Activated CD8-positive, alpha-beta memory T cell treated with anti-CD3 and anti-CD28 coated beads for 1 hour (primary cell): Measurements from ENCODE around the gene PDZD2.
"Not testable (repeated sequence)": the region's sequence is repeated elsewhere in the genome, so short reads cannot be mapped to it uniquely, and the experiment has no call there.

Source experiments
- DNase-seq, 2 donors: peaks; one replicate each; pipeline ENCODE4 v3.0.0-alpha.2; 2020; ENCODE audit warnings: low read depth in 1 of 2; ENCODE audit errors: extremely low read depth in 1 of 2

The PDZD2 gene

GRCh38 chr5:31731016-31731415 lies 92.1 kb downstream of the PDZD2 start:
- no peak for DNase-seq

- no peak for DNase-seq
These were observed 92.9 kb downstream of the PDZD2 start for GRCh38 chr5:31731710-31732301.

- not testable (repeated sequence) for DNase-seq
These were observed 93.9 kb downstream of the PDZD2 start for GRCh38 chr5:31732821-31733220.

- DNase-seq: no peak
These were observed 94.4 kb downstream of the PDZD2 start for GRCh38 chr5:31733371-31733770.

- DNase-seq: no peak
These were observed 97.2 kb downstream of the PDZD2 start for GRCh38 chr5:31736127-31736526.

GRCh38 chr5:31738199-31738598 lies 99.3 kb downstream of the PDZD2 start:
- DNase-seq: no peak

- DNase-seq: no peak
These were observed 102.6 kb downstream of the PDZD2 start for GRCh38 chr5:31741496-31741895.

GRCh38 chr5:31743678-31744077 lies 104.7 kb downstream of the PDZD2 start:
- no peak for DNase-seq

- DNase-seq: no peak
These were observed 109.7 kb downstream of the PDZD2 start for GRCh38 chr5:31748458-31749172.

- no peak for DNase-seq
These were observed 111.3 kb downstream of the PDZD2 start for GRCh38 chr5:31750215-31750614.

GRCh38 chr5:31751610-31752009 lies 112.7 kb downstream of the PDZD2 start:
- no peak for DNase-seq

- DNase-seq: no peak
These were observed 114.9 kb downstream of the PDZD2 start for GRCh38 chr5:31753700-31754357.

GRCh38 chr5:31754358-31754704 lies 115.4 kb downstream of the PDZD2 start:
- no peak for DNase-seq

- DNase-seq: no peak
These were observed 116.1 kb downstream of the PDZD2 start for GRCh38 chr5:31754741-31755675.

GRCh38 chr5:31755676-31756230 lies 116.8 kb downstream of the PDZD2 start:
- no peak for DNase-seq

GRCh38 chr5:31757806-31758205 lies 118.9 kb downstream of the PDZD2 start:
- DNase-seq: no peak

GRCh38 chr5:31758803-31759425 lies 120.0 kb downstream of the PDZD2 start:
- no peak for DNase-seq

GRCh38 chr5:31759925-31760324 lies 121.0 kb downstream of the PDZD2 start:
- DNase-seq: no peak

- DNase-seq: no peak
These were observed 122.9 kb downstream of the PDZD2 start for GRCh38 chr5:31761877-31762276.

GRCh38 chr5:31763424-31763823 lies 124.5 kb downstream of the PDZD2 start:
- DNase-seq: no peak
